Coronary artery (tissue), 2 donors: ENCODE results near the gene TSPAN18.

Experiments used
- DNase-seq: peaks from one replicate; pipeline ENCODE4 v3.0.0-alpha.2; 2017; ENCODE audit warnings: low spot score
- H3K27ac ChIP-seq, 2 donors: fragments of 200-600 bp; sonication (generic); one replicate each; pipeline ENCODE4 v1.5.1; 2016 to 2019
- H3K4me3 ChIP-seq: fragments of 200-600 bp; sonication (generic); 2 replicates; pipeline ENCODE4 v1.5.1; 2016; ENCODE audit warnings: mild to moderate bottlenecking, moderate library complexity
- TF ChIP-seq, protein P1 (sequence below): fragments of 200-600 bp; sonication (generic); IDR thresholded peaks from one replicate; pipeline ENCODE4 v1.5.1; 2019; ENCODE audit warnings: antibody characterized with exemption

The TSPAN18 gene

GRCh38 chr11:44709966-44710365 lies 16.8 kb upstream of the TSPAN18 start:
- Histone ChIP-seq H3K27ac (no peak overlapping the region), H3K4me3 (no peak overlapping the region)
- DNase-seq, result no peak
- TF ChIP-seq, protein P1, sequence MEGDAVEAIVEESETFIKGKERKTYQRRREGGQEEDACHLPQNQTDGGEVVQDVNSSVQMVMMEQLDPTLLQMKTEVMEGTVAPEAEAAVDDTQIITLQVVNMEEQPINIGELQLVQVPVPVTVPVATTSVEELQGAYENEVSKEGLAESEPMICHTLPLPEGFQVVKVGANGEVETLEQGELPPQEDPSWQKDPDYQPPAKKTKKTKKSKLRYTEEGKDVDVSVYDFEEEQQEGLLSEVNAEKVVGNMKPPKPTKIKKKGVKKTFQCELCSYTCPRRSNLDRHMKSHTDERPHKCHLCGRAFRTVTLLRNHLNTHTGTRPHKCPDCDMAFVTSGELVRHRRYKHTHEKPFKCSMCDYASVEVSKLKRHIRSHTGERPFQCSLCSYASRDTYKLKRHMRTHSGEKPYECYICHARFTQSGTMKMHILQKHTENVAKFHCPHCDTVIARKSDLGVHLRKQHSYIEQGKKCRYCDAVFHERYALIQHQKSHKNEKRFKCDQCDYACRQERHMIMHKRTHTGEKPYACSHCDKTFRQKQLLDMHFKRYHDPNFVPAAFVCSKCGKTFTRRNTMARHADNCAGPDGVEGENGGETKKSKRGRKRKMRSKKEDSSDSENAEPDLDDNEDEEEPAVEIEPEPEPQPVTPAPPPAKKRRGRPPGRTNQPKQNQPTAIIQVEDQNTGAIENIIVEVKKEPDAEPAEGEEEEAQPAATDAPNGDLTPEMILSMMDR, result no peak

DNA sequence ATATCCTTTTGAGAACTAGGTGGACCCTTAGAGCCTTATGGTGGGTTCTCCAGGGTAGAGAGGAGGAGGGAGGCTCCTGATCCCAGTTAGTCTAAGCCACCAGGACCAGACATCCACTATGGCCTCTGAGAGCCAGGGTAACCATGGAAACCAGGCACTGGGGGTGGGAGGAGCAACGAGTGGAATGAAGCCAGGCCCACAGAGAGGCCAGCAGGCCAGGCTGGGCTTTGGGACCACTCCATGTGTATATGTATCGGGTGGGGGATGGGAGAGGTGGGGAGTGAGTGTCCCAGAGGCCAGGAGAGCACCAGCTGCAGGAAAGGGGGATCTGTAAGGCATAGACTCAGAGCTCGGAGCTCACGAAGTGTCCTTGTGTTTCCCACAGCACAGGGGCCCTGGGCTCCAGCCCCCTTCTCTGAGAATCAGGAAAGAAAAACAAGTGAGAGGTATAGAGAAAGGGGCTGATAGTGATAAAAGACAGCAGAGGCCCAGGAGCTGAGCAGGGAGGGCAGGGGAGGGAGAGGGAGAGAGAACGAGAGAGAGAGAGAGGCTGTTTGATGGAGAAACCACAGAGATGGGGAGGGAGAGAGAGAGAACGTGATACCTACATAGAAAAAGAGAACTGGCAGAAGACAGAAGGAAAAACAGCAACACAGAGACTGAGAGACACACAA lies 15.5 kb upstream of the TSPAN18 start:
- Histone ChIP-seq H3K4me3 (no peak overlapping the region), H3K27ac (no peak overlapping the region)
- TF ChIP-seq, protein P1, result no peak
- DNase-seq, result no peak

DNA sequence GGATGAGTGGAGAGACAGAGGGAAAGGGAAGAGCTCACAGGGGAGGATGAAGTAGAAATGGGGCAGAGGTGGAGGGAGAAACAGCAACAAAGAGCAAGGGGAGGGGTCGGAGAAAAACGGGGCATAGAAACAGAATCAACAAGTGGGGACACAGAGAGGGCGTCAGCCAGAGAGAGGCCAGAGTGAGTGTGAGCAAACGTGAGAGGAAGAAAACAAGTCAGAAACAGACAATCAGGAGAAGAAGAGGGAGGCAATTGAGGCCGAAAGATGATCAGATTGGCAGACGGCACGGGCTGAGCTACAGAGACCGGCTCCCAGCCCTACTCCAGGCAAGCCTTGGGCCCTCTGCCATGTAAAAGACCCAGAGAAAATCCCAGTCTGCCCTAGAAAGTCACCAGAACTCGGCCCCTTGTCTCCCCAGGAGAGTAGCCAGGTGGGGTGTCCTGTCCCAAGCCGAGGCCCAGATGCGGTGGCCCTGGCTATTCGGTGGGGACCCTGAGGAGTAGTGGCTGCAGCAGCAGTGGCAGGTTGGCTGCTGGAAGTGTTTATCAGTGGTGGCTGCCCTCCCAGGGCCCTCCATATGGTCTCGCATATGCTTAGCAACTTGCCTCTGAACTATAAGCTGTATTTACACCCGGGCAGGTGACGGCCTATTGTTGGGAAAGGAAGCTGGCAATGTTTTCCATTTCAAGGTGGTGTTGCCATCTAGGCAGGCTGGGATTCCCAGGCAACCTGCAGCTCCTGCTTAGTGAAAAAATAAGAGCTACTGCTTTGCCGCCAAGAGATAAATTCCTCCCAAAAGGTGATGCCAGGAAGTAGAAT lies 14.8 kb upstream of the TSPAN18 start:
- TF ChIP-seq, protein P1, result no peak
- no peak overlapping the region for H3K27ac ChIP-seq
- no peak overlapping the region for H3K4me3 ChIP-seq
- DNase-seq, result no peak

DNA sequence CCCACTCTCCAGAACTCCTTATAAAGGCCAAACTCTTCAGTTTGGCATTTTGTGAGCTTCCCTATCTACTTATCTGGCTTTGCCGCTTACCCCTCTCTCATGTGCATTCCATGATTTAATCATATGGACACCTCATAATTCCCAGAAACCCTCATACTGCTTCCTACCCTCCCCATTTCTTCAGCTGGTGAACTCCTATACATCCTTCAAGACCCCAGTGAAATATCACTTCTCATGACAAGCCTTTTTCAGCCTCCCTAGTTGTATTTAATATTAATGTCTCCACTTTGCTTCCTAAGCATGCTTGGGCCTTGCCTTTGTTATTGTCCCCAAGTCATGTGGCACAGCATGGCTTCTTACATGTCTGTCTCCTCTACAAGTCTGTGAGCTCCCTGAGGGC lies 13.7 kb upstream of the TSPAN18 start:
- TF ChIP-seq, protein P1, result no peak
- H3K27ac ChIP-seq, result no peak overlapping the region
- DNase-seq, result no peak
- H3K4me3 ChIP-seq, result no peak overlapping the region

DNA sequence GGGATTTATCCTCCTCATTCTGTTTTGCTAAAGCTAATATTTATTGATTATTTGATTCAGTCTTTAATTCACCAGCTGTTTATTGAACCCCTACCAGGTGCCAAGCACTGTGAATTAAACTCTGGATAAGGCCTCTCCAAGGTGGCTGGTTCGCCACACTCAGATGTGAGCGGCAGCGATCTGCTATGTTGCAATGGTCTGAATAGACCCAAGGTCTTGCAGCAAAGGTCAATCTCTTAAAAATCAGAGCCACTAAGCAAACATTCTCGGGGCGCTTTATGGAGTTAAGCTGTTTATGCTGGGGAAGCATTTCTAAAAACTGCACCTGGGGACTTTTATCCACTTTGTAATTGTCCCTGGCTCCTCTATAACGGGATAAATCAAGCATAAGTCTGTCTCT lies 10.5 kb upstream of the TSPAN18 start:
- Histone ChIP-seq H3K4me3 (no peak overlapping the region), H3K27ac (no peak overlapping the region)
- no peak for DNase-seq
- TF ChIP-seq, protein P1, result no peak

- Histone ChIP-seq H3K27ac (no peak overlapping the region), H3K4me3 (no peak overlapping the region)
- TF ChIP-seq, protein P1, result no peak
- no peak for DNase-seq
Measured at GRCh38 chr11:44718057-44718456, 8.7 kb upstream of the TSPAN18 start.
